Measurements from ENCODE around the gene LRG1. TPM values are rescaled to one million over a fixed set of nuclear protein-coding genes. Genes with fewer than 3 reads are reported as not detected.

Gene LRG1
- total RNA-seq (not detected), polyA plus RNA-seq (under 1 TPM; 0.09 to 0.17 TPM)

- H3K27ac ChIP-seq (ENCODE audit: low read depth, low read length): no peak within 1 kb of the TSS
- no peaks in the 10 kb centered on the region for H3K9me3 ChIP-seq (ENCODE audit: control insufficient read depth in 1 of 2, low read length in 2 of 2)
- H3K36me3 Mint-ChIP-seq: no peaks in the 10 kb centered on the region
- POLR2A ChIA-PET (ENCODE audit: partially characterized antibody): no interaction called here
- intact Hi-C loops (cut with micrococcal nuclease): no loop called here
- peaks cover 4 to 10% of the 10 kb centered on the region in 2 donors for H3K27me3 Mint-ChIP-seq
- peak within 1 kb of the TSS in 2 of 7 donors; percentile 35 to 47 for H3K27ac Mint-ChIP-seq
- H3K4me3 ChIP-seq (ENCODE audit: low read length in 2 of 2): no peak within 1 kb of the TSS
- no peaks in the 10 kb centered on the region for H3K4me1 ChIP-seq (ENCODE audit: insufficient read depth, low read length)
- DNase-seq: no peak
- CTCF ChIA-PET (ENCODE audit: partially characterized antibody): interaction anchor here (0.9 to 1.7 kb wide), 2 partner anchors 9 to 13 kb away, joined by 3 read pairs; no protein-coding TSS in a partner anchor
- peaks cover 4 to 13% (median 5%) of the 10 kb centered on the region in 4 donors for H3K4me1 Mint-ChIP-seq
- no peaks in the 10 kb centered on the region for H3K27me3 ChIP-seq (ENCODE audit: insufficient read depth, low read length)
- H3K4me3 Mint-ChIP-seq: peak within 1 kb of the TSS in 5 of 8 donors; percentile 10 to 56 (median 31)
- peaks cover 0 to 13% (median 5%) of the 10 kb centered on the region in 8 donors for H3K9me3 Mint-ChIP-seq
- H3K36me3 ChIP-seq (ENCODE audit: insufficient read depth, low read length): no peaks in the 10 kb centered on the region
These were observed at the start of gene LRG1 for GRCh38 chr19:4539693-4540581. LRG1 (minus strand) TSS chr19:4540036; CDS start chr19:4540013, 23 bp downstream.

GRCh38 chr19:4588291-4588761 is 48.5 kb upstream of the LRG1 start:
- Mint-ChIP-seq H3K27me3 (peaks cover 29 to 47% of the 10 kb centered on the region in 2 donors), H3K27ac (no peak overlapping the region), H3K36me3 (no peaks in the 10 kb centered on the region), H3K4me1 (peaks cover 0 to 7% (median 2%) of the 10 kb centered on the region in 4 donors), H3K9me3 (peaks cover 0 to 3% (median 0%) of the 10 kb centered on the region in 8 donors), H3K4me3 (no peak overlapping the region)
- no peak overlapping the region for H3K4me3 ChIP-seq (ENCODE audit: low read length in 2 of 2)
- ChIA-PET CTCF (ENCODE audit: partially characterized antibody) (no interaction called here), POLR2A (ENCODE audit: partially characterized antibody) (interaction anchor here (0.7 kb wide), 1 partner anchor 202 kb away, joined by 3 read pairs; no protein-coding TSS in a partner anchor)
- peaks cover 11% of the 10 kb centered on the region for H3K27me3 ChIP-seq (ENCODE audit: insufficient read depth, low read length)
- H3K4me1 ChIP-seq (ENCODE audit: insufficient read depth, low read length): peaks cover 11% of the 10 kb centered on the region
- intact Hi-C loops (cut with micrococcal nuclease): no loop called here
- DNase-seq: no peak
- H3K27ac ChIP-seq (ENCODE audit: low read depth, low read length): no peak overlapping the region
- H3K36me3 ChIP-seq (ENCODE audit: insufficient read depth, low read length): no peaks in the 10 kb centered on the region
- H3K9me3 ChIP-seq (ENCODE audit: control insufficient read depth in 1 of 2, low read length in 2 of 2): no peaks in the 10 kb centered on the region

- ChIA-PET CTCF (ENCODE audit: partially characterized antibody) (interaction anchor here (0.6 kb wide), 1 partner anchor 954 kb away, joined by 3 read pairs; no protein-coding TSS in a partner anchor), POLR2A (ENCODE audit: partially characterized antibody) (no interaction called here)
- Histone ChIP-seq H3K36me3 (ENCODE audit: insufficient read depth, low read length) (no peaks in the 10 kb centered on the region), H3K4me1 (ENCODE audit: insufficient read depth, low read length) (peaks cover 11% of the 10 kb centered on the region), H3K27ac (ENCODE audit: low read depth, low read length) (no peak overlapping the region), H3K9me3 (ENCODE audit: control insufficient read depth in 1 of 2, low read length in 2 of 2) (no peaks in the 10 kb centered on the region), H3K4me3 (ENCODE audit: low read length in 2 of 2) (no peak overlapping the region), H3K27me3 (ENCODE audit: insufficient read depth, low read length) (peaks cover 11% of the 10 kb centered on the region)
- Mint-ChIP-seq H3K27ac (no peak overlapping the region), H3K4me3 (no peak overlapping the region), H3K4me1 (peaks cover 1 to 7% (median 2%) of the 10 kb centered on the region in 4 donors), H3K36me3 (no peaks in the 10 kb centered on the region), H3K9me3 (peaks cover 0 to 3% (median 0%) of the 10 kb centered on the region in 8 donors), H3K27me3 (peaks cover 27 to 43% of the 10 kb centered on the region in 2 donors)
- DNase-seq: no peak
- intact Hi-C loops (cut with micrococcal nuclease): no loop called here
These were observed 47.7 kb upstream of the LRG1 start for GRCh38 chr19:4587527-4587926.

- intact Hi-C loops (cut with micrococcal nuclease): no loop called here
- Histone ChIP-seq H3K4me1 (ENCODE audit: insufficient read depth, low read length) (peaks cover 11% of the 10 kb centered on the region), H3K4me3 (ENCODE audit: low read length in 2 of 2) (no peak overlapping the region), H3K27ac (ENCODE audit: low read depth, low read length) (no peak overlapping the region), H3K36me3 (ENCODE audit: insufficient read depth, low read length) (no peaks in the 10 kb centered on the region), H3K27me3 (ENCODE audit: insufficient read depth, low read length) (peaks cover 11% of the 10 kb centered on the region), H3K9me3 (ENCODE audit: control insufficient read depth in 1 of 2, low read length in 2 of 2) (no peaks in the 10 kb centered on the region)
- Mint-ChIP-seq H3K4me1 (peaks cover 4 to 15% (median 7%) of the 10 kb centered on the region in 4 donors), H3K36me3 (no peaks in the 10 kb centered on the region), H3K4me3 (no peak overlapping the region), H3K9me3 (peaks cover 0 to 3% (median 0%) of the 10 kb centered on the region in 8 donors), H3K27ac (no peak overlapping the region), H3K27me3 (peaks cover 33 to 47% of the 10 kb centered on the region in 2 donors)
- no peak for DNase-seq
- ChIA-PET POLR2A (ENCODE audit: partially characterized antibody) (no interaction called here), CTCF (ENCODE audit: partially characterized antibody) (no interaction called here)
These were observed 46.9 kb upstream of the LRG1 start for GRCh38 chr19:4586691-4587090.

- no peak overlapping the region for H3K27ac Mint-ChIP-seq
- ChIA-PET POLR2A (ENCODE audit: partially characterized antibody) (no interaction called here), CTCF (ENCODE audit: partially characterized antibody) (interaction anchor here (1.0 kb wide), 1 partner anchor 10 kb away, joined by 3 read pairs; no protein-coding TSS in a partner anchor)
- Histone ChIP-seq H3K27ac (ENCODE audit: low read depth, low read length) (no peak overlapping the region), H3K27me3 (ENCODE audit: insufficient read depth, low read length) (peaks cover 11% of the 10 kb centered on the region), H3K36me3 (ENCODE audit: insufficient read depth, low read length) (no peaks in the 10 kb centered on the region), H3K9me3 (ENCODE audit: control insufficient read depth in 1 of 2, low read length in 2 of 2) (no peaks in the 10 kb centered on the region), H3K4me1 (ENCODE audit: insufficient read depth, low read length) (peaks cover 11% of the 10 kb centered on the region), H3K4me3 (ENCODE audit: low read length in 2 of 2) (no peak overlapping the region)
- intact Hi-C loops (cut with micrococcal nuclease): no loop called here
- H3K36me3 Mint-ChIP-seq: no peaks in the 10 kb centered on the region
- H3K4me1 Mint-ChIP-seq: peaks cover 4 to 15% (median 7%) of the 10 kb centered on the region in 4 donors
- H3K27me3 Mint-ChIP-seq: peaks cover 30 to 45% of the 10 kb centered on the region in 2 donors
- no peak for DNase-seq
- H3K4me3 Mint-ChIP-seq: no peak overlapping the region
- peaks cover 0 to 3% (median 0%) of the 10 kb centered on the region in 8 donors for H3K9me3 Mint-ChIP-seq
These were observed 46.4 kb upstream of the LRG1 start for GRCh38 chr19:4586245-4586644.

GRCh38 chr19:4585556-4585955 is 45.7 kb upstream of the LRG1 start:
- Mint-ChIP-seq H3K9me3 (peaks cover 0 to 3% (median 0%) of the 10 kb centered on the region in 8 donors), H3K4me1 (peaks cover 4 to 15% (median 7%) of the 10 kb centered on the region in 4 donors), H3K36me3 (no peaks in the 10 kb centered on the region), H3K27ac (no peak overlapping the region), H3K27me3 (peaks cover 30 to 41% of the 10 kb centered on the region in 2 donors), H3K4me3 (no peak overlapping the region)
- H3K4me1 ChIP-seq (ENCODE audit: insufficient read depth, low read length): peaks cover 11% of the 10 kb centered on the region
- intact Hi-C loops (cut with micrococcal nuclease): no loop called here
- no peak for DNase-seq
- no peaks in the 10 kb centered on the region for H3K9me3 ChIP-seq (ENCODE audit: control insufficient read depth in 1 of 2, low read length in 2 of 2)
- peaks cover 11% of the 10 kb centered on the region for H3K27me3 ChIP-seq (ENCODE audit: insufficient read depth, low read length)
- H3K36me3 ChIP-seq (ENCODE audit: insufficient read depth, low read length): no peaks in the 10 kb centered on the region
- CTCF ChIA-PET (ENCODE audit: partially characterized antibody): interaction anchor here (1.0 to 1.1 kb wide), 2 partner anchors 9 to 51 kb away, joined by 3 to 4 read pairs; no protein-coding TSS in a partner anchor
- POLR2A ChIA-PET (ENCODE audit: partially characterized antibody): no interaction called here
- no peak overlapping the region for H3K27ac ChIP-seq (ENCODE audit: low read depth, low read length)
- no peak overlapping the region for H3K4me3 ChIP-seq (ENCODE audit: low read length in 2 of 2)

Measured in CD4-positive, alpha-beta memory T cell (primary cell).